IMR-90 (cell line): ENCODE data around the gene FAM168A.

Experiments used
- BHLHE40 ChIP-seq: fragments of 150-350 bp; IDR thresholded peaks from 2 replicates; pipeline ENCODE4 v1.6.1; 2016; ENCODE audit warnings: mild to moderate bottlenecking, low read depth, low read length
- CEBPB ChIP-seq: IDR thresholded peaks from 2 replicates; pipeline ENCODE4 v1.6.1; 2012; ENCODE audit warnings: low read depth, low read length, improper control_type of control experiment
- CHD1 ChIP-seq: IDR thresholded peaks from 2 replicates; pipeline ENCODE4 v1.6.1; 2012; ENCODE audit warnings: low read depth, low read length, improper control_type of control experiment
- FOS ChIP-seq: fragments of 150-350 bp; IDR thresholded peaks from 2 replicates; pipeline ENCODE4 v1.6.1; 2016; ENCODE audit warnings: low read depth, low read length
- MAFK ChIP-seq: IDR thresholded peaks from 2 replicates; pipeline ENCODE4 v1.6.1; 2012; ENCODE audit warnings: low read depth, low read length, improper control_type of control experiment
- MXI1 ChIP-seq: IDR thresholded peaks from 2 replicates; pipeline ENCODE4 v1.6.1; 2012; ENCODE audit warnings: low read depth, mild to moderate bottlenecking, low read length, moderate library complexity, borderline replicate concordance
- POLR2A ChIP-seq: IDR thresholded peaks from 2 replicates; pipeline ENCODE4 v1.6.1; 2012; ENCODE audit warnings: mild to moderate bottlenecking, low read depth, low read length
- RAD21 ChIP-seq: IDR thresholded peaks from 2 replicates; pipeline ENCODE4 v1.6.1; 2012; ENCODE audit warnings: low read length, improper control_type of control experiment
- RCOR1 ChIP-seq: IDR thresholded peaks from 2 replicates; pipeline ENCODE4 v1.6.1; 2012; ENCODE audit warnings: mild to moderate bottlenecking, low read length, improper control_type of control experiment; ENCODE audit not compliant: insufficient replicate concordance
- RFX5 ChIP-seq: IDR thresholded peaks from 2 replicates; pipeline ENCODE4 v1.8.0; 2012; ENCODE audit warnings: low read depth, mild to moderate bottlenecking, low read length, moderate library complexity
- SMC3 ChIP-seq: fragments of 150-350 bp; IDR thresholded peaks from 2 replicates; pipeline ENCODE4 v1.6.1; 2016; ENCODE audit warnings: low read depth, mild to moderate bottlenecking, antibody characterized with exemption, low read length, moderate library complexity
- TF ChIP-seq, protein P1 (sequence below): conservative IDR thresholded peaks from 2 replicates; pipeline ENCODE4 v1.5.1; 2012; ENCODE audit warnings: mild to moderate bottlenecking, low read depth, low read length, improper control_type of control experiment
- TF ChIP-seq, protein P2 (sequence below): fragments of 150-350 bp; IDR thresholded peaks from 2 replicates; pipeline ENCODE4 v1.6.1; 2017; ENCODE audit warnings: mild to moderate bottlenecking, antibody characterized with exemption, low read length, low read depth

DNA sequence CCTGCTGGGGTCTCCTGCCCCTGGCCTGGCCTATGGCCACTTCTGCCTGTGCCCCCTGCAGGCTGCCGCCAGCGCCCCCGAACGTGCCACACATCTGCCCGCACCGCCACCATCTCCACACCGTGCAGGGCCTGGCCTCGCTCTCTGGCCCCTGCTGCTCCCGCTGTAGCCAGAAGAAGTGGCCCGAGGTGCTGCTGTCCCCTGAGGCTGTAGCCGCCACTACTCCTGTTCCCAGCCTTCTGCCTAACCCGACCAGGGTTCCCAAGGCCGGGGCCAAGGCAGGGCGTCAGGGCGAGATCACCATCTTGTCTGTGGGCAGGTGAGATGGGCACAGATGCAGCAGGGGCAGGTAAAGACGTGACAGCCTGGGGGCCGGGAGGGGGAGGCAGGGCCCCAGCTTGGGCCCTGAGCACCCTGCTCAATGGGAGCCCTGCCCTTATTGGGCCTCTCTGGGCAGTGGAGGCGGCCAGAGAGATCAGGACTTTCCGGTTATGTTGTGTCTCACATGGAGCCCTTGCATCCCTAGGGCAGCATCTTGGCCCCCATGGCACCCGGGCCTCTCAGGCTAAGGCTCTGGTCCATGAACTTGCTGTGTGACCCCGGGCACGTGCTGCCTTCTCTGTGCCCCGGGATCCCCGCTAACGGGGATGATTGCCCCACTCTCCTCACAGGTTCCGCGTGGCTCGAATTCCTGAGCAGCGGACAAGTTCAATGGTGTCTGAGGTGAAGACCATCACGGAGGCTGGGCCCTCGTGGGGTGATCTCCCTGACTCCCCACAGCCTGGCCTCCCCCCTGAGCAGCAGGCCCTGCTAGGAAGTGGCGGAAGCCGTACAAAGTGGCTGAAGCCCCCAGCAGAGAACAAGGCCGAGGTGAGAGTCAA is 203.3 kb downstream of the FAM168A start:
- TF ChIP-seq POLR2A (no peak), RCOR1 (no peak), MAFK (no peak), FOS (no peak), MXI1 (no peak), SMC3 (no peak), CEBPB (no peak), RAD21 (no peak), BHLHE40 (no peak), CHD1 (no peak), RFX5 (no peak)
- TF ChIP-seq, protein P1, sequence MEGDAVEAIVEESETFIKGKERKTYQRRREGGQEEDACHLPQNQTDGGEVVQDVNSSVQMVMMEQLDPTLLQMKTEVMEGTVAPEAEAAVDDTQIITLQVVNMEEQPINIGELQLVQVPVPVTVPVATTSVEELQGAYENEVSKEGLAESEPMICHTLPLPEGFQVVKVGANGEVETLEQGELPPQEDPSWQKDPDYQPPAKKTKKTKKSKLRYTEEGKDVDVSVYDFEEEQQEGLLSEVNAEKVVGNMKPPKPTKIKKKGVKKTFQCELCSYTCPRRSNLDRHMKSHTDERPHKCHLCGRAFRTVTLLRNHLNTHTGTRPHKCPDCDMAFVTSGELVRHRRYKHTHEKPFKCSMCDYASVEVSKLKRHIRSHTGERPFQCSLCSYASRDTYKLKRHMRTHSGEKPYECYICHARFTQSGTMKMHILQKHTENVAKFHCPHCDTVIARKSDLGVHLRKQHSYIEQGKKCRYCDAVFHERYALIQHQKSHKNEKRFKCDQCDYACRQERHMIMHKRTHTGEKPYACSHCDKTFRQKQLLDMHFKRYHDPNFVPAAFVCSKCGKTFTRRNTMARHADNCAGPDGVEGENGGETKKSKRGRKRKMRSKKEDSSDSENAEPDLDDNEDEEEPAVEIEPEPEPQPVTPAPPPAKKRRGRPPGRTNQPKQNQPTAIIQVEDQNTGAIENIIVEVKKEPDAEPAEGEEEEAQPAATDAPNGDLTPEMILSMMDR, result no peak
- TF ChIP-seq, protein P2, sequence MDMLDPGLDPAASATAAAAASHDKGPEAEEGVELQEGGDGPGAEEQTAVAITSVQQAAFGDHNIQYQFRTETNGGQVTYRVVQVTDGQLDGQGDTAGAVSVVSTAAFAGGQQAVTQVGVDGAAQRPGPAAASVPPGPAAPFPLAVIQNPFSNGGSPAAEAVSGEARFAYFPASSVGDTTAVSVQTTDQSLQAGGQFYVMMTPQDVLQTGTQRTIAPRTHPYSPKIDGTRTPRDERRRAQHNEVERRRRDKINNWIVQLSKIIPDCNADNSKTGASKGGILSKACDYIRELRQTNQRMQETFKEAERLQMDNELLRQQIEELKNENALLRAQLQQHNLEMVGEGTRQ, result no peak
